Measurements from ENCODE around the gene ERRFI1.
"Not testable (repeated sequence)": the region's sequence is repeated elsewhere in the genome, so short reads cannot be mapped to it uniquely, and the experiment has no call there.

ERRFI1 gene

GRCh38 chr1:8026153-8026975 lies at the start of gene ERRFI1:
Gene ERRFI1, minus strand, starts transcription at chr1:8026309. Its CDS starts 10,690 bp downstream, at chr1:8015619.
- peak; percentile 89 for DNase-seq

DNA sequence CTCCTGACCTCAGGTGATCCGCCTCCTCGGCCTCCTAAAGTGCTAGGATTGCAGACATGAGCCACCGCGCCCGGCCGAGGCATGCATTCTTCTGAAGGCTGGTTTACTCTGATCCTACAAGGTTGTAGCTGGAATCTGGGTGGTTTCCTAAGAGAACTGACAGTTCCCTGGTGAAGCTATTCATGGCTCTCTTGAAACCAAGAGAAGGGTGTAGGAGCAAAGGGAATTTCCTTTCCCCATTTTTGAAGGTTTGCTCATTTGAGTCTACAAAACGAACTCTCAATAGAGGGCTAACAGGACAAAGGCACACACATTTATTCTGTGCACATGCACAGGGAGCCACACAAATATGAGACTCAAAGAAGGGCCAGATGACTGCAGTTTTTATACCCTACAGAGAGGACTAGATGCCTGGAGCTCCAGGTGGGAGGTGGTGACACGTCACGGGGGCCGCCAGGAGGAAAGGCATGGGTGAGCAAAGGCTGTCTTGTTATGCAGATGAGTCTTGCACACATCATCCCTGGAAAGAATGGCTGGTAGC lies 49.5 kb upstream of the ERRFI1 start:
- no peak for DNase-seq

DNA sequence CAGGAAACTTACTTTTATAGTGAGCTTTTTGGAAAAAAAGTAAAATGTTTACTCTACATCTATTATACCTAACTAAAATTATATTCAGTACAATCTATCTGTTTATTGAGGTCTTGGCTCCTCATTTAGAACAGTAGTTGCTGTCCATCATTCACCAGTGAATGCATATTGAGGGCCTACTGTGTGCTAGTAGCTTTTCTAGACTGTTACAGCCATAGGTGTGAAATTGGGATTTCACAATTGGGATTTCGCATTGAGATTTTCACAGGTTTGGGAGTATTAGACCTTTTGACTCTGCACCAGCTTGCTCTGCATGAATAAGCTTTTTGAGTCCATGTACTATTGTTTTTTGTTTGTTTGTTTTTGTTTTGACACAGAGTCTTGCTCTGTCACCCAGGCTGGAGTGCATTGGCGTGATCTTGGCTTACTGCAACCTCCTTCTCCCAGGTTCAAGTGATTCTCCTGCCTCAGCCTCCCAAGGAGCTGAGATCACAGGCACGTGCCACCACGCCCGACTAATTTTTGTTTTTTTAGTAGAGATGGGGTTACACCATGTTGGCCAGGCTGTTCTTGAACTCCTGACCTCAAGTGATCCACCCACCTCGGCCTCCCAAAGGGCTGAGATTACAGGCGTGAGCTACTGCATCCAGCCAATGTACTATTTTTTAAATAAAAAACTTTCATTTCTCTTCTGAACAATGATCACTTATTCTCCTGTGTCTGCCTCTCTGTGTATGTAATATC lies 47.2 kb upstream of the ERRFI1 start:
- DNase-seq: no peak

DNA sequence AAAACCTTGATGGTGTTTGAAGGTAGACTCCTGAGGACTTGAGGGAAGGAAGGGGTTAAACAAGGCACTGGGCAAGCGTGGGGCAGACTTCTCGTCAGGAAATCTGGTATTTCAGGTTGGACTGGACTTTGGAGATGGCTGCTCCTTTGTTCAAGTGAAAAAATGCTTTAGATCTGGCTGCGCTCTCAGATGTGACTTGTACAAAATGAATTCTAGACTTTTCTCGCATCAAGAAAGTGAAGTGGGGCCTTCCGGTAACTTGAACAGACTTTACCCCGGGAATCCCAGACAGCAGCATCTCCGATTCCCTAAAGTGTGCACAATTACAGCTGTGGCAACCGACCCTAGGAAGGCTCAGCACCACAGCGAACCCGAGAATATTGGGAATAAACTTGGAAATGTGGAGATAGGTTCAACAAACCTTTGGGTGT lies 44.3 kb upstream of the ERRFI1 start:
- DNase-seq: no peak

DNA sequence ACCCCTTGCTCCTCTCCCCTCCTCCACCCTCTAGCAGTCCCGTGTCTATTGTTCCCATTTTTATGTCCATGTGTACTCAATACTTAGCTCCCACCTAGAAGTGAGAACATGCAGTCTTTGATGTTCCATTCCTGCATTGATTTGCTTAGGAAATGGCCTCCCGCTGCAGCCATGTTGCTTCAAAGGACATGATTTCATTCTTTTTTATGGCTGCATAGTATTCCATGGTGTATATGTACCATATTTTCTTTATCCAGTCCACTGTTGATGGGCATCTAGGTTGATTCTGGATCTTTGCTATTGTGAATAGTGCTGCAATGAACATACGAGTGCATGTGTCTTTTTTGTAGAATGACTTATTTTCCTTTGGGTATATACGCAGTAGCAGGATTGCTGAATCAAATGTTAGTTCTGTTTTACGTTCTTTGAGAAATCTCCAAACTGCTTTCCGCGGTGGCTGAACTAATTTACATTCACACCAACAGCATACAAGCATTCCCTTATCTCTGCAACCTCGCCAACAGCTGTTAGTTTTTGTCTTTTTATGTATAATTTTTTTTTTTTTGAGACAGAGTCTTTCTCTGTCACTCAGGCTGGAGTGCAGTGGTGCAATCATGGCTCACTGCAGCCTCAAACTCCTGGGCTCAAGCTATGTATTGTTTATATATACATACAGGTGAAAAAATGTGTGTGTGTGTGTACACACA lies 43.7 kb upstream of the ERRFI1 start:
- DNase-seq: not testable (repeated sequence)

- no peak for DNase-seq
These were observed 39.3 kb upstream of the ERRFI1 start for GRCh38 chr1:8065369-8065768.

- DNase-seq: no peak
These were observed 37.4 kb upstream of the ERRFI1 start for GRCh38 chr1:8063298-8064036.

- no peak for DNase-seq
These were observed 36.8 kb upstream of the ERRFI1 start for GRCh38 chr1:8062861-8063260.

GRCh38 chr1:8061673-8062386 lies 35.7 kb upstream of the ERRFI1 start:
- no peak for DNase-seq

DNA sequence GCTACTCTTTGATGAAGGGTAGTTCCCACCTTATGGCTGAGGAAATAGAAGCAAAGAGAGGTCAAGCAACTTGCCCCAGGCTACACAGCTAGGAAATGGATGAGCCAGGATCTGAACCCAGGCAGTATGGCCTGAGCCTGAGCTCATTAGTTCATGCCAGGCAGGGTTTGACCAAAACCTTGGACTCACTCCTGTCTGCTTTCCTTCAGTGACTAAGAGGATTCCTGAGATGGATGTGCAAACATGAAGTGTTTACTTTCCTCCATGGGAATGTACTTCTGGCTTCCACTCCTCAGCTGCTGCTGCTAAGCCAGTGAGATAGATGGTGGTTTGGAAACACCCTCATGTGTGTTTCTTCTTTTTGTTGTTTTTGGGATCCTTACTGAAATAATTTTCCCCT lies 35.1 kb upstream of the ERRFI1 start:
- no peak for DNase-seq

- no peak for DNase-seq
These were observed 33.1 kb upstream of the ERRFI1 start for GRCh38 chr1:8059161-8059622.

GRCh38 chr1:8057779-8058178 lies 31.7 kb upstream of the ERRFI1 start:
- not testable (repeated sequence) for DNase-seq

GRCh38 chr1:8055973-8056372 lies 29.9 kb upstream of the ERRFI1 start:
- no peak for DNase-seq

GRCh38 chr1:8053878-8054567 lies 27.9 kb upstream of the ERRFI1 start:
- no peak for DNase-seq

DNA sequence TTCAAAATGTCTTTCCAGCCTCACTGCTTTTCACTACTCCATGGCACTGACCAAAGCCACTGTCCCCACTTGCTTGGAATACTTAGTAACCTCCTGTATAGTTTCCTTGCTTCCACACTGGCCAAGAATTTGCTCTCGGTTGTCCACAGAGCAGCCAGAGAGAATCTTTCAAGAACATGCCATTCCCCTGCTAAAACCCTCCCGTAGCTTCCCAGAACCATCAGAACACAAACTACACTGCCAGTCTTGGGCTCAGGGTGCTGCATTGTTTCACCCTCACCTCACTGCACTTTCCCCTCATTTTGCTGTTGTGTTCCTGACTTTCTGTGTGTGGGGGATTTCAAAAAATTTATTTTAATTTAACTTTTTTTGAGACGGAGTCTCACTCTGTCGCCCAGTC lies 25.5 kb upstream of the ERRFI1 start:
- DNase-seq: no peak

DNA sequence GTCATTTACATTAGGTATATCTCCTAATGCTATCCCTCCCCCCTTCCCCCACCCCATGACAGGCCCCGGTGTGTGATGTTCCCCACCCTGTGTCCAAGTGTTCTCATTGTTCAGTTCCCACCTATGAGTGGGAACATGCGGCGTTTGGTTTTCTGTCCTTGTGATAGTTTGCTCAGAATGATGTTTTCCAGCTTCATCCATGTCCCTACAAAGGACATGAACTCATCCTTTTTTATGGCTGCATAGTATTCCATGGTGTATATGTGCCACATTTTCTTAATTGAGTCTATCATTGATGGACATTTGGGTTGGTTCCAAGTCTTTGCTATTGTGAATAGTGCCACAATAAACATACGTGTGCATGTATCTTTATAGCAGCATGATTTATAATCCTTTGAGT lies 23.1 kb upstream of the ERRFI1 start:
- DNase-seq: not testable (repeated sequence)

DNA sequence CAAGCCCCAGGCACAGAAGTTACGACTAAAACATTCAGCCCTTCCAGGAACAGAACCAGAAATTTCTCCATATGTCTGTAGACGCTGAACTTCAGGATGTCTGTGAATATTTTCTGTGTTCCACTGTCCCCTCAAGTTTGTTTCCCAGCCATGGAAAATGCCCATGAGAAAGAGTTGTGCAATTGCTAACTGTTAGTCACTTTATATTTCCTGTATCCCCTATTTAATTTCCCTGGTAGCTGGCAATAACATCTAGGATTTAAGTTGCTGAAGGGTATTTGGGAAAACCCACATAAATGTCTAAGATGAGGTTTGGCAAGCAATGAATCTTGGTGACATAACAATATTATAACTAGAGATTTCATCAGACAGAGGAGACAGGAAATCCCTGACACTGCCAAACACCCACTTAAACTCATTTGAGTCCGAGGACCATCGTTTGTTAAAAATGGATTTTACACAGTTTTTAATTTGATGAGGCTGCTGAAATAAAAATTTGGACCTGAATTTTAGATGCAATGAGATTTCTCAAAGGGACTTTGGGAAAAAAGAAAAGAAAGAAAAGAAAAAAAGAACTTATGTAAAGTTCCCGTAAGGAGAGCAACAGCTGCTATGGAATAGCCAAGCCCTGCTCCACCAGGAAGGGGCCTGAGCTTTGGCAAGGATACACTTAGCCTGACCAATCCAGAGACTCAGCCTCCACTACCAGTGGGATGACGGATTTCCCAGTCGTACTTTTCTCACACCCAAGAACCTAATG lies 21.8 kb upstream of the ERRFI1 start:
- DNase-seq: no peak

DNA sequence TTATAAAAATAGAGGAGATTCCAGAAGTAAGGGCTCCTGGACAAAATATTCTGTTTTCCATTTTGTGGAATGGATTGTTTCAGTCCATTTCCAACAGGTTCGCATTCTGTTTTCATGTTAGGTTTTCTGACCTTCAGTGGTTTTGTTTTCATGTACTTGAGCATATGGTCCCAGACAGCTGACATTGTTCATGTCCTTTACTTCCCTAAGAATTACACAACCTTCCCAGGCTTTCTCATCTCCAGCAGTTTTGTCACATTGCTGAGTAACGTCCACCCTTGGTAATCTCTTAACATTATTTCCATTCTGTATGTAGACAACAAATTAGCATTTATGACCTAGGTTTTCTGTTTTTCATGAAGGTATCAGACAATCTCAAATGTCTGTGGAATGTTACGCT lies 21.0 kb upstream of the ERRFI1 start:
- DNase-seq: no peak

DNA sequence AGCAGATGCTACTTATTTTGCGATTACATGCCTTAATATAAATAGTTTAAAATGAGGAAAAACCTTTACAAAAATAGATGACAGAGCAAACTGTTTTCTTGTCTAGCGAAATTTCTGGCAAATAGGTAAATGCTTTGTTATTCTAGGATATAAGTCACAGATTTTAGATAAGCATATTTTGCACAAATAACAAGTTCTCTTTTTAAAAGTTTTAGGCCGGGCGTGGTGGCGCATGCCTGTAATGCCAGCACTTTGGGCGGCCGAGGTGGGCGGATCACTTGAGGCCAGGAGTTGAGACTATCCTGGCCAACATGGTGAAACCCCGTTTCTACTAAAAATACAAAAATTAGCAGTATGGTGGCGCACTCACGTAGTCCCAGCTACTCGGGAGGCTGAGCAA lies 20.3 kb upstream of the ERRFI1 start:
- no peak for DNase-seq

DNA sequence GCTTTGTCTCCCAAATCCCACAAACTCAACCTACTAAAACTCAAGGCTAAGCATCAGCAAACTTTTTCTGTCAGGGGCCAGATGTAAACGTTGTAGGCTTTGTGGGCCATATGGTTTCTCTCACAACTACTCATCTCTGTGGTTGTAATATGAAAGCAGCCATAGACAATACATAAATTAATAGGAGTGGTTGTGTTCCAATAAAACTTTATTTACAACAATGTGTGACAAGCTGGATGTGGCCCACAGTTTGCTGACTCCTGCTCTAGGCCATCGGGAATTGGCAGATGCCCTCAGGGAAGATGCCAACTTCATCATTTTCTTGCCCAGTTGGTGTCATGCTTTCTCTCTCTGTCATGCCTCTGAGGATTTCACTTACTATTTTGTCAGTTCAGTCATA lies 17.5 kb upstream of the ERRFI1 start:
- no peak for DNase-seq

All from CD4-positive, alpha-beta T cell treated with Interleukin-4 for 4 hours (primary cell).